ENCODE results near the gene PLCL2. TPM values are rescaled to one million over a fixed set of nuclear protein-coding genes. Genes with fewer than 3 reads are reported as not detected.

PLCL2 gene
- total and polyA plus RNA-seq, 10 of the 15 experiments (the other 5 are each of a cell fraction or from before 2014, with no cell fraction given), result 7.5 to 37.3 (median 21.7) TPM

GRCh38 chr3:17054982-17055343 lies 170.2 kb downstream of the PLCL2 start:
- Histone ChIP-seq H3K4me1 (ENCODE audit: control insufficient read depth, insufficient read depth, low read length) (peaks cover 34% of the 10 kb centered on the region), H3K9me3 (replicated peaks; ENCODE audit: control insufficient read depth, insufficient read depth, low read length) (peaks cover 2% of the 10 kb centered on the region; the same call in 2 of the 3 replicates), H4K20me1 (ENCODE audit: control insufficient read depth, insufficient read depth) (no peaks in the 10 kb centered on the region), H3K27me3 (replicated peaks in 1 of 2; ENCODE audit: control insufficient read depth in 2 of 2, insufficient read depth in 2 of 2, low read length in 1 of 2) (no peaks in the 10 kb centered on the region), H3K9ac (ENCODE audit: control insufficient read depth, insufficient read depth, low read length) (0 out of 2 replicates have a peak overlapping the region, but pooled peaks have one; percentile 4), H3K4me2 (ENCODE audit: control insufficient read depth, insufficient read depth) (0 out of 2 replicates have a peak overlapping the region, but pooled peaks have one; percentile 67), H2AFZ (ENCODE audit: control insufficient read depth, low read depth, low read length) (no peak overlapping the region), H3K36me3 (ENCODE audit: control insufficient read depth in 2 of 2, insufficient read depth in 2 of 2, low read length in 1 of 2) (peaks cover 0 to 8% of the 10 kb centered on the region in 2 experiments; a peak in 1 of 4 replicates), H3K79me2 (ENCODE audit: control insufficient read depth, insufficient read depth, low read length) (0 out of 2 replicates have a peak, but pooled peaks cover 2% of the 10 kb centered on the region), H3K4me3 (no peak overlapping the region), H3K27ac (ENCODE audit: control insufficient read depth, insufficient read depth) (peak overlapping the region; percentile 97)
- ATAC-seq (no peak; the same call in 1 of the 3 replicates), FAIRE-seq (no peak), DNase-seq (ENCODE audit: low read depth, low spot score) (no peak)
- in situ Hi-C loops (cut with MboI) (no loop called here), intact Hi-C loops (cut with micrococcal nuclease; ENCODE audit: unreplicated experiment) (loop anchor here (2.0 to 5.0 kb wide), 3 partner anchors 97 to 178 kb away; no protein-coding TSS in a partner anchor)
- ChIA-PET CTCF (no interaction called here), RAD21 (ENCODE audit: unreplicated experiment) (no interaction called here), POLR2A (no interaction called here), SMC1A (ENCODE audit: uncharacterized antibody, unreplicated experiment) (interaction anchor here (1.1 kb wide), 1 partner anchor 32 kb away, joined by 4 read pairs; no protein-coding TSS in a partner anchor)
- BruUV-seq (replicated peaks), result no TSS peak
- TF ChIP-seq E2F8 (IDR thresholded peaks at IDR 0.05; ENCODE audit: low read depth, partially characterized antibody), result no peak
- peak; percentile 27; the same call in 1 of the 2 replicates for TF ChIP-seq ZNF687 (IDR thresholded peaks at IDR 0.05)
- TF ChIP-seq STAT3 (IDR thresholded peaks at IDR 0.05; ENCODE audit: low read depth, low read length), result no peak
- TF ChIP-seq NFYA (IDR thresholded peaks at IDR 0.05; ENCODE audit: borderline replicate concordance, low read depth, low read length), result no peak
- TF ChIP-seq RBBP5 (conservative IDR thresholded peaks at IDR 0.05), result no peak
- no peak for TF ChIP-seq CTCF (IDR thresholded peaks at IDR 0.05 in 2 of 3, conservative IDR thresholded peaks at IDR 0.05 in 1 of 3; ENCODE audit: control insufficient read depth in 2 of 3, extremely low read depth in 1 of 3, insufficient read depth in 1 of 3, low read depth in 3 of 3, low read length in 3 of 3)
- no peak for TF ChIP-seq NBN (IDR thresholded peaks at IDR 0.05)
- TF ChIP-seq CHD2 (IDR thresholded peaks at IDR 0.05; ENCODE audit: borderline replicate concordance, low read depth, low read length), result no peak
- no peak for TF ChIP-seq PAX8 (IDR thresholded peaks at IDR 0.05)
- TF ChIP-seq NR2C1 (IDR thresholded peaks at IDR 0.05), result no peak
- TF ChIP-seq POU2F2 (IDR thresholded peaks at IDR 0.05; ENCODE audit: borderline replicate concordance, low read depth, low read length), result no peak
- TF ChIP-seq YY1 (IDR thresholded peaks at IDR 0.05; ENCODE audit: low read depth, low read length), result no peak
- TF ChIP-seq ZNF217 (IDR thresholded peaks at IDR 0.05), result 0 out of 2 replicates have a peak, but pooled peaks have one; percentile 67
- peak; percentile 51; the same call in 1 of the 2 replicates for TF ChIP-seq SMARCA5 (IDR thresholded peaks at IDR 0.05)
- no peak for TF ChIP-seq BCL11A (IDR thresholded peaks at IDR 0.05; ENCODE audit: low read depth, low read length)
- TF ChIP-seq SREBF2 (IDR thresholded peaks at IDR 0.05; ENCODE audit: low read length), result no peak

All from GM12878 (cell line).